T-helper 17 cell (primary cell): ENCODE results near the gene GAS2L1. TPM values are rescaled to one million over a fixed set of nuclear protein-coding genes. Genes with fewer than 3 reads are reported as not detected.

Experiments used
- ATAC-seq: fragments of 150-1000 bp; cut with Tn5 transposase; 2 replicates; pipeline ENCODE4 v1.10.0; 2021; ENCODE audit warnings: mild to moderate bottlenecking, moderate library complexity
- DNase-seq, 3 donors: peaks; one replicate each; pipeline versions ENCODE4 v3.0.0 to v3.0.0-alpha.2; 2020 to 2021
- H3K9me3 ChIP-seq: one replicate; pipeline ENCODE4 v1.7.0; 2013; ENCODE audit warnings: low read length, mild to moderate bottlenecking; ENCODE audit not compliant: control insufficient read depth, poor library complexity, severe bottlenecking
- H3K27ac Mint-ChIP-seq: one replicate; pipeline ENCODE4 v1.8.0; 2022; ENCODE audit warnings: mild to moderate bottlenecking, moderate library complexity, mixed read lengths
- H3K27me3 Mint-ChIP-seq: one replicate; pipeline ENCODE4 v1.8.0; 2022; ENCODE audit warnings: mixed read lengths
- H3K36me3 Mint-ChIP-seq: one replicate; pipeline ENCODE4 v1.8.0; 2022; ENCODE audit warnings: low read depth, mixed read lengths
- H3K4me1 Mint-ChIP-seq: one replicate; pipeline ENCODE4 v1.8.0; 2022; ENCODE audit warnings: mild to moderate bottlenecking, mixed read lengths
- H3K4me3 Mint-ChIP-seq: one replicate; pipeline ENCODE4 v1.8.0; 2022; ENCODE audit warnings: mild to moderate bottlenecking, moderate library complexity, mixed read lengths
- total RNA-seq, 4 donors: library from RNA in 2 of 4; stranded (reverse) in 2 of 4; gene quantifications; one replicate each; pipeline ENCODE4 v1.2.3 and lab custom pipeline; 2022 to 2026

Gene GAS2L1
- total RNA-seq (10 to 100 TPM in 1 of 2 donors, 1 to 10 TPM in 1; 2.5 to 32.6 TPM), total RNA-seq (lab: John Stamatoyannopoulos, UW) (1.9 to 2.3 reads per million in 2 donors)

DNA sequence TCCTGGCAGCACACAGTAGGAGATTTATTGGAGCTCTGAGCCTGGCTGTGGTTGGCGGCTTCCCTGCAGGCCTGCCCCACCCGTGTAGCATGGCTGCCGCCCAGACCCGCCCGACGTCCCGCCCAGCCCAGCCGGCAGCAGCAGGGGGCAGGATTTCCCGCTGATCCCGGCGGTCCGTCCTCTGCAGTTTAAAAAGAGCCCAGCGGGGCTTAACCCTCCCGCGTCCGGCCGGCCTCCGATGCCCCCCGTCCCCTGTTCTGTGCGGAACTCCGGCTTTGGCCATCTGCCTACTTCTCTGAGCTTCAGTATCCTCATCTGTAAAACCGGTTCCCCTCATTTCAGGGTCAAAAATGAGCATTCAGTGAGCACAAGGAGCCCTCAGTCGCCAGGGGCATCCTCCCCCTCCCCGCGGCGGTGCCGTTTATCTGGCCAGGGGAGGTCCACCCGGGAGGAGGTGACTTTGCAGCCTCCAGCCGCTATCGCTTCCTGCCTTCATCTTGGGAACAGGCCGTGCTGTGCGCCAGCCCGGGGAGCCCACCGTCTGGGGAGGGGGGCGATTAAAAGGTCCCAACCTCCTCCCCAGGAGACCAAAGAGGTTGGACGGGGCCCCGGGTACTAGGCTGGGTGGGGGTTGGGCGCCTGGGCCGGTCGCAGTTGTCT is at the start of gene GAS2L1:
Gene GAS2L1, plus strand, starts transcription at position 476 of the 660 bp plus-strand sequence. CDS start 1,456 bp downstream, outside the sequence.
- Mint-ChIP-seq H3K27ac (peak within 1 kb of the TSS; percentile 80), H3K27me3 (no peaks in the 10 kb centered on the region), H3K36me3 (no peaks in the 10 kb centered on the region), H3K4me1 (peaks cover 21% of the 10 kb centered on the region), H3K4me3 (peak within 1 kb of the TSS; percentile 88)
- H3K9me3 ChIP-seq: no peaks in the 10 kb centered on the region
- DNase-seq (peak in 1 of 3 donors; percentile 20), ATAC-seq (peak; percentile 55)

DNA sequence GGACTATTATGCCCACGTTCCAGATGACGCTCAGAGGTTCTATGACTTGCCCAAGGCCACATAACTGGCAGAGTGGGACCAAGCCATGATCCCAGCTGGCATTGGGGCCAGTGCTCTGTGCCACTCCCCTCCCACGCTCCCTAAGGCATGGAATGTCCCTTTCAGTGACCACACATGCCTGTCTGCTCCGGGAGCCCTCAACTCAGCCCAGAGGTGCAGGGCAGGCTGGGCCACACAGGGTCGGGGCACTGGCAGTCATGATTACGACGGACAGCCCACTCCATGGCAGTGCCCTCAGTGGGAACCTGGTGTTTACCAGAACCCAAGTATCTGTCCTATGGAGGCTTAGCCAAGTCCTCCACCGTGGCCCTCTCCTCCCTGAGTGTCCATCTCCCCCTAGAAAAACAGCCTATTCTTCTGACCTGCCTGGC is 48.7 kb upstream of the GAS2L1 start:
- H3K27me3 Mint-ChIP-seq: no peaks in the 10 kb centered on the region
- H3K27ac Mint-ChIP-seq: peak overlapping the region; percentile 16
- peaks cover 5% of the 10 kb centered on the region for H3K4me1 Mint-ChIP-seq
- H3K36me3 Mint-ChIP-seq: no peaks in the 10 kb centered on the region
- H3K9me3 ChIP-seq: no peaks in the 10 kb centered on the region
- no peak overlapping the region for H3K4me3 Mint-ChIP-seq
- DNase-seq (no peak), ATAC-seq (no peak)

DNA sequence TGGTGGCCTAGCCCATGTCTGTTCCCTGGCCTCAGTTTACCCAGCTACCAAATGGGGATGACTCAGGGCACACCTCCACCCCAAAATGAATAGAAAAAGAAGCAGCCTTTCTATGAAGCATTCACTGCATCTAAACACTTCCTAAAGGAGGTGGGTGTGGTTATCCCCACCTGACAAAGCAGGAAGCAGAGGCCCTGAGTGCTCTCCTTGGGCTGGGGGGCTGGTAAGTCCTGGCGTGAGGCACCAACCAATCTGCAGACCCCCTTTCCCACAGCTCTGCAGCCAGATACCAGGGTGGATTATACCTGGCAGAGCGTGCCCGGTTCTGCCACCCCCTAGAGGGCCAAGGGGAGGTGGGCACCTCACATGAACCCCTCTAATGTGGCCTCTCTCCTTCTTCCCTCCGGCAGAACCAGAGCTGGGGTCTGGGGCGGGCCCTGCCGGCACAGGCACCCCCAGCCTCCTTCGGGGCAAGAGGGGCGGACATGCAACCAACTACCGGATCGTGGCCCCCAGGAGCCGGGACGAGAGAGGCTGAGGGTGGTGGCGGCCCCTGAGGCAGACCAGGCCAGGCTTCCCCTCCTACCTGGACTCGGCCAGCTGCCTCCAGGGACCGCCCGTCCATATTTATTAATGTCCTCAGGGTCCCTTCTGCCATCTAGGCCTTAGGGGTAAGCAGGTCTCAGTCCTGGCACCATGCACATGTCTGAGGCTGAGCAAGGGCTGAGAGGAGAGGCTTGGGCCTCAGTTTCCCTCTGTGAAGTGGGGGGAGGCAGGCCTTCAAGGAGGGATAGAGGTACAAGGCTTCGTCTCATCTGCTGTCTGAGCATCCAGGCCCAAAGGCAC is 47.8 kb upstream of the GAS2L1 start:
- Mint-ChIP-seq H3K36me3 (no peaks in the 10 kb centered on the region), H3K27ac (peak overlapping the region; percentile 16), H3K4me1 (peaks cover 5% of the 10 kb centered on the region), H3K27me3 (no peaks in the 10 kb centered on the region), H3K4me3 (no peak overlapping the region)
- DNase-seq: no peak
- ATAC-seq: no peak
- no peaks in the 10 kb centered on the region for H3K9me3 ChIP-seq

DNA sequence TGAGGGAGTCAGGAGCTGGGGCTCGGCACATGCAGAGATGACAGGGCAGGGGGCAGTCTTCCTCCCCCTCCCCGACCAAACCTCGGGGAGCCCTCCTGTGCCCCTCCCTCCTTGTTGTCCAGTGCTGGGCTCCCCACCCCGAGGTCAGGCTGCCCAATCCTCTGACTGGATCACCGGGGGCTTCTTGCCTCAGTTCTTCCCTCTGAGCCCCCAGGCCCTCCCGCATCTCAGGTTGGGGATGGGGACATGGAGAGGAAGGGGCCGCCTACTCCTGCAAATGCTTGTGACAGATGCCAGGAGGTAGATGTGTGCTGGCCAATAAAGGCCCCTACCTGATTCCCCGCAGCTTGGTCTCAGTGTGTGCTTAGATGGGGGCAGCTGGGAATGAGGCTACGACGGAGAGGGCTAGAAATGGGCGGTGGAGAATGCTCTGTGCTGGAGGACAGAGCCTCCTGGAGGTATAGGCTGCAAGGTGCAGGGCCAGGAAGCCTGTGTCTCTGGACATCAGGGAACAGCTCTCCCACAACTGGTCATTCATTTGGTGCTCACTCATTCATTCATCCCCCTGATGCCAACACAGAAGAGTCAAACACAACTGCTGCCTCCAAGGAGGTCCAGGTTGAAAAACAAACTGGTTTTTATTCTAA is 47.1 kb upstream of the GAS2L1 start:
- Mint-ChIP-seq H3K27me3 (no peaks in the 10 kb centered on the region), H3K36me3 (no peaks in the 10 kb centered on the region), H3K4me3 (no peak overlapping the region), H3K27ac (no peak overlapping the region), H3K4me1 (peaks cover 5% of the 10 kb centered on the region)
- H3K9me3 ChIP-seq: no peaks in the 10 kb centered on the region
- ATAC-seq (no peak), DNase-seq (no peak)

DNA sequence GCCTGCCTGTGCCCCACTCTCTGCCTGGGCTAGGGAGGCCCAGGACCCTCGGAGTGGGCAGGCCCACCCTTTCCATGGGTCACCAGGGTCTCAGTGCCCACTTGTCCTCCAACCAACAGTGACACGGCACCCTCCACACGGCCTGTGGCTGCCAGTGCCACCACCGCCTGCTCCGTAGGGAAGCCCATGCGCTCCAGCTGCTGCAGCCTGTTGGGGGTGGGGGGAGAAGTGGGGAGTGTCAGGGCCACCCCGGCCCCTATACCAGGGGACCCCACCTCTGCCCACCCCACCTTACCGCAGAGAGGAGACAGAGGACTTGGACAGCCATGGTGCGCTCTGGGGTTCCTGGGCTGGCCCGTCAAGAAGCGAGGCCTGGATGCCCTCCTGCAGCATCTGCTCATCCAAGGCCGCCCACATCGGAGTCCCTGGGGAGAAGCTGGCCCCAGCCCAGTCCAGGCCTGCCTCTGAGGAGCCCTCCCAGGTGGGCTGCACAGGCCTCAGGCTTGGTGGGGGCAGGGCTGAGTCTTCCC is 46.4 kb upstream of the GAS2L1 start:
- DNase-seq (no peak), ATAC-seq (no peak)
- Mint-ChIP-seq H3K27me3 (no peaks in the 10 kb centered on the region), H3K36me3 (no peaks in the 10 kb centered on the region), H3K27ac (no peak overlapping the region), H3K4me3 (no peak overlapping the region), H3K4me1 (peaks cover 3% of the 10 kb centered on the region)
- H3K9me3 ChIP-seq: no peaks in the 10 kb centered on the region

DNA sequence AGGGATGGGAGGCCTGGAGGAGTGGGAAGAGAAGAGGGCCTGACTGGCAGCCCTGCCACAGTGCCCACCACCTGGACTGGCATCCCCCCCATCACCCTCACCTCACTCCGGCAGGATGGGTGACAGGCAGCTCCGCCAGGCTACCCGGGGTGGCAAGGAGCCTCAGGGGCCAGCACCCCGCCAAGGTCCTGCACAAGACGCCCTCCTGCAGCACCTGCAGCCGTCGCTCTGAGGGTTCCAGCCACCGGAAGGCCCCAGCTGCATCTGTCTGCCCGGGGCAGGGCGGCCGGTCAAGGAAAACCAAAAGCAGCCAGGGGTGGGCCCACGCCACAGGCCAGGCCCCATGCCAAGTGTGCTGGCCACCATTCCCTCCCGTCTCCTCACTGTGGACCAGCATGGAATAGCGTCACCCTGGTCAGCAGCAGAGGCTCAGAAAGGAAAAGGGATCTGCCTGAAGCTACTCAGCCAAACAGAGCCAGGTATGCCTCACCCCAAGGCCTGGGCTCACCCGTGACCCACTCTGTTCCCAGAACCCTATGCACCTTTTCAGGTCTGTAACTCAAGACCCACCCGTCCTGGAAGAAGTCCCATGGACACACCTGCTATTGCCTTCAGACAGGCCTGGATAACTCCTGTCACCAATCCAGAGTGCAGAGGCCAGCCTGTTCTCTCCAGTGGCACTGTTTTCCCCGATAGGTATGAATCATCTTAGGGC is 45.7 kb upstream of the GAS2L1 start:
- no peak overlapping the region for H3K4me3 Mint-ChIP-seq
- no peaks in the 10 kb centered on the region for H3K27me3 Mint-ChIP-seq
- no peaks in the 10 kb centered on the region for H3K9me3 ChIP-seq
- ATAC-seq (no peak), DNase-seq (no peak)
- H3K36me3 Mint-ChIP-seq: no peaks in the 10 kb centered on the region
- H3K27ac Mint-ChIP-seq: no peak overlapping the region
- peaks cover 3% of the 10 kb centered on the region for H3K4me1 Mint-ChIP-seq

DNA sequence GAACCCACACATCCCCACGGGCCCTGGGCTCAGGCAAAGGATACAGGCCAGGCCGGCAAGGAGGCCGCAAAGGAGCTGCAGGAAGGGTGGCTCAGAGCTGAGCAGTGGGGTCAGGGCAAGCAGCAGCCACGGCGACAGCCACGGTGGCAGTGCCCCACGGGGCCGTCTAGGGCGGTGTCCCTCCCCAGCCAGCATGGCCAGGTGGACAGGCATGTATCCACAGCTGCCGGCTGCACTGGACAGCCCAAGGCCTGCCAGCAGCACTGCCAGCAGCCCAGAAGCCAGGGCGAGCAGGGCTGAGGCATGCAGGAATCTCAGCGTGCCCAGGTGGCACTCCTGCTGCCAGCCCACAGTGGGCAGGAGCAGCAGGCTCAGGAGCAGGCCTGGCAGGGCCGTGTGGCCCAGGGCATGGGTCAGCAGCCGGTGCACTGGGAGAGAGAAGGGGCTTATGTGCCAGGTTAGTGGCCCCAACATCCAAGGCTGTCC is 42.6 kb upstream of the GAS2L1 start:
- Mint-ChIP-seq H3K4me1 (peaks cover 17% of the 10 kb centered on the region), H3K4me3 (no peak overlapping the region), H3K27me3 (no peaks in the 10 kb centered on the region), H3K27ac (no peak overlapping the region), H3K36me3 (peaks cover 3% of the 10 kb centered on the region)
- no peaks in the 10 kb centered on the region for H3K9me3 ChIP-seq
- no peak for ATAC-seq
- no peak for DNase-seq

DNA sequence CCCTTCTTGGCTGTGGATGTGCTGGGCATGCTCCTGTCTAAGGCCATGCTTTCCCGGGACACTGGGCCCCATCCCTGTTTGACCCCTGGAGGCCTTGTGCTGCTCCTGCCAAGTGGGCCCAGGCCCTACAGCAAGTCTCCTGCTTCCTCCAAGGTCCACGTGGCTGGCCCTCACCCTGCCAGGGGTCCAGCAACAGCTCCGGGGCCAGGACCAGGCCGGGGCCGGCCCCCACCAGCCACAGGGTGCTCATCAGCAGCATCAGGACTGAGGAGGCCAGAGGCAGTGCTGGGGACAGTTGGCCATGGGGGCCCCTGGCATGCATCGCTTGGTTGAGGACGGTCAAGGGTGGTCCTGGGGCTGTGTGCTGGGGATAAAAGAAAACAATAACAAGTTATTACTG is 41.1 kb upstream of the GAS2L1 start:
- no peak overlapping the region for H3K4me3 Mint-ChIP-seq
- no peak overlapping the region for H3K27ac Mint-ChIP-seq
- peaks cover 3% of the 10 kb centered on the region for H3K36me3 Mint-ChIP-seq
- H3K9me3 ChIP-seq: no peaks in the 10 kb centered on the region
- H3K27me3 Mint-ChIP-seq: no peaks in the 10 kb centered on the region
- H3K4me1 Mint-ChIP-seq: peaks cover 28% of the 10 kb centered on the region
- ATAC-seq (no peak), DNase-seq (no peak)

DNA sequence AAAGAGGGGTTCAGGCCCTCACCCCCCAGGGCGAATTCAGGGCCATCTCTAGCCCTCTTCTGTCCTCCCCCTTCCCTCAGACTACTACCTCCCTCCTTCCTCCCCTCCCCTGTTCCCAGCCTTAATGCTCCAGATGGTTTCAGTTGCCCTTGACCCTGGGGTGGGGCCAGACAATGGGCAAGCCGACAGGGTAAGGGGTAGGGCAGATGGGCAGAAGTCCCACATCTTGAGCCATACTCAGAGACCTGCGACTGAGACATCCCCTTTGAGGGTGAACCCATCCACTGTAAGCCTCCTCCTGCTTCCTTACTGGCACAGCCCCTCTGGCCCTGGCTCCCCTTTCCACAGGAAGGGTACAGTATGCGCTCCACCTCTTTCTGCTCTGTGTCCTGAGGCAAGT is 40.5 kb upstream of the GAS2L1 start:
- Mint-ChIP-seq H3K27ac (no peak overlapping the region), H3K4me1 (peaks cover 34% of the 10 kb centered on the region), H3K36me3 (peaks cover 3% of the 10 kb centered on the region), H3K4me3 (peak overlapping the region; percentile 15), H3K27me3 (no peaks in the 10 kb centered on the region)
- H3K9me3 ChIP-seq: no peaks in the 10 kb centered on the region
- no peak for DNase-seq
- no peak for ATAC-seq

DNA sequence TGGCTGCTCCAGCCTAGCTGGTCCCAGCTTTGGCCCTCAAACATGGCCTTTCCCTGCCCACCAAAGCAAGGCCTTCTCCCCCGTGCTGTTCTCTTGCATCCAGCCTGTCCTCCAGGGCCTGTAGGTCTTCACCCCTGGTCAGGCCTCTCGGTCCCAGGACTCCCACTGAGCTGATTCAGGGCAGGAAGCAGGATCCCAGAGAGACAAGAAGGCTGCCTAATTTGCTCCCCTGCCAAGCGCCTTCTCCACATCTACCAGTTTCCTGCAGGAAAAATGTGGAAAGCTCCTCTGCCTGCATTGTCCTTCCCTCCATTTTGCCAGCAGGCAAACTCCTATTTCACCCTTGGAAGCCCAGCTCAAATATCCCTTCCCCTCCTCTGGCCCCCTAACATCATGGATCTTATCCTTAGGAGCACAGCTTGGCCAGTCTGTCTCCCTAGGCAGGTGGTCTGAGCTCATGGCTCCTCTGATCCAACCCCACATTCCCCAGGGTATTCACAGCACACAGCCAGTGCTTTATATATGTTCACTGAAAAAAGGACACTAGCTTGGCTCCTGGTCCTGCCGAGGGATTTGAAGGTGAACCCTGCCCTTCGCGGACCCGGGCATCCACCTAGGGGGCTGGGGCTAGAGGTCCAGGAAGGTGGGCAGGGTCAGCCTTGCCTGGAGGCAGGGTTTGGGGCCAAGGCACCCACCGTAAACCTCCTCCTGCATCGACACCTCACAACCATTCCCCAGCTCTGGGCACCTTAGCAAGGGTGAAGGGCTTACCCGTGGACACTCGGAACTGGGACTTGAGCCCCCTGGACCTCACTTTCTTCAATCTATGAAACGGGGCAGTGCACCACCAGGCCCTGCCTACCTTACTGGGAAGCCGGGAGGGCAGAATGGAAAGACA is 39.6 kb upstream of the GAS2L1 start:
- no peaks in the 10 kb centered on the region for H3K9me3 ChIP-seq
- Mint-ChIP-seq H3K27ac (peak overlapping the region; percentile 100), H3K27me3 (no peaks in the 10 kb centered on the region), H3K36me3 (peaks cover 3% of the 10 kb centered on the region), H3K4me3 (peak overlapping the region; percentile 99), H3K4me1 (peaks cover 40% of the 10 kb centered on the region)
- DNase-seq (no peak), ATAC-seq (no peak)

DNA sequence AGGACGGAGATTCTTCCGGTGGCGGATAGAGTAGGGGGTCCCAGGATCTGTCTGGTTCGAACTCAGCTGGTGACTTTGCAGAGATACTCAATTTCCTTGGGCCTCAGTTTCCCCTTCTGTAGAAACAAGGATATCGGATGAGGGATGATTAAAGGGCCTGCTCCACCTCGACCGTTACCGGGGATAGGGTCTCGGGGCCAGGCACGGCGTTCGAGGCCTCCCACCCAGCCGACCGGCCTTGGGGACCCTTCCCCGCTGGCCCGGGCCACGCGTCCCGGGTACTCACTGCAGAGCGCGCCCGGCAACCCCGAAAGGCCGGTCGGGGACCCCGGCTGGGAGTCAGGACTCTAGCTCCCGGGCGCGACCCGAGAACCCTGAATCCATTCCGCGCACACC is 39.0 kb upstream of the GAS2L1 start:
- Mint-ChIP-seq H3K27me3 (no peaks in the 10 kb centered on the region), H3K27ac (peak overlapping the region; percentile 100), H3K36me3 (peaks cover 5% of the 10 kb centered on the region)

More for the DNA sequence above, 39.0 kb upstream of the GAS2L1 start:
- no peak for ATAC-seq
- peaks cover 44% of the 10 kb centered on the region for H3K4me1 Mint-ChIP-seq
- no peak for DNase-seq
- H3K9me3 ChIP-seq: no peaks in the 10 kb centered on the region
- peak overlapping the region; percentile 99 for H3K4me3 Mint-ChIP-seq
